ENCODE data around the gene SND1.

- no peak for TF ChIP-seq CTCF (IDR thresholded peaks at IDR 0.05 in 2 of 3, conservative IDR thresholded peaks at IDR 0.05 in 1 of 3; ENCODE audit: control insufficient read depth in 2 of 3, extremely low read depth in 1 of 3, insufficient read depth in 1 of 3, low read depth in 3 of 3, low read length in 3 of 3)
- TF ChIP-seq EP300 (IDR thresholded peaks at IDR 0.05; ENCODE audit: borderline replicate concordance in 1 of 2, control insufficient read depth in 1 of 2, low read depth in 2 of 2, low read length in 2 of 2): no peak
- no peak for TF ChIP-seq RUNX3 (IDR thresholded peaks at IDR 0.05; ENCODE audit: low read length)
- no peak for TF ChIP-seq POLR2AphosphoS5 (IDR thresholded peaks at IDR 0.05; ENCODE audit: low read length)
- TF ChIP-seq RBBP5 (conservative IDR thresholded peaks at IDR 0.05): no peak
- TF ChIP-seq SMAD1 (IDR thresholded peaks at IDR 0.05; ENCODE audit: low read depth, partially characterized antibody): no peak
- TF ChIP-seq CHD2 (IDR thresholded peaks at IDR 0.05; ENCODE audit: borderline replicate concordance, low read depth, low read length): no peak
- no peak for TF ChIP-seq EZH2 (IDR thresholded peaks at IDR 0.05; ENCODE audit: borderline replicate concordance, control insufficient read depth, low read depth, low read length)
- TF ChIP-seq MAX (IDR thresholded peaks at IDR 0.05; ENCODE audit: low read depth, low read length): no peak
- TF ChIP-seq MTA3 (IDR thresholded peaks at IDR 0.05; ENCODE audit: borderline replicate concordance, low read length): no peak
- TF ChIP-seq CBX5 (IDR thresholded peaks at IDR 0.05; ENCODE audit: low read depth): no peak
- TF ChIP-seq ETV6 (conservative IDR thresholded peaks at IDR 0.05 in 1 of 2, IDR thresholded peaks at IDR 0.05 in 1 of 2; ENCODE audit: borderline replicate concordance in 1 of 2, low read depth in 1 of 2): no peak
- TF ChIP-seq JUNB (IDR thresholded peaks at IDR 0.05): no peak
- no peak for TF ChIP-seq USF2 (IDR thresholded peaks at IDR 0.05; ENCODE audit: borderline replicate concordance, low read depth, low read length)
Observed at GRCh38 chr7:127644484-127644883, 7.5 kb upstream of the SND1 start.

Measured in GM12878 (cell line).